Measurements from ENCODE around the gene SAMMSON. TPM values are rescaled to one million over a fixed set of nuclear protein-coding genes. Genes with fewer than 3 reads are reported as not detected.
A peak's percentile ranks its signal among the peaks of the same experiment; 100 is the strongest.

SAMMSON gene
- not detected for total RNA-seq
- long read RNA-seq, result 0 reads

- ATAC-seq (no peak), DNase-seq (peak in 1 of 2 donors; percentile 2)
- intact Hi-C loops (cut with DNase I, micrococcal nuclease), result no loop called here
These were observed at the start of gene SAMMSON for GRCh38 chr3:69999140-70000027. Gene SAMMSON, plus strand, starts transcription at chr3:69999733.

- intact Hi-C loops (cut with DNase I, micrococcal nuclease), result no loop called here
- ATAC-seq, result no peak
These were observed 47.9 kb upstream of the SAMMSON start for GRCh38 chr3:69951616-69952015.

GRCh38 chr3:69959581-69959980, 40.0 kb upstream of the SAMMSON start:
- intact Hi-C loops (cut with DNase I, micrococcal nuclease), result no loop called here
- DNase-seq (no peak), ATAC-seq (no peak)

More at GRCh38 chr3:69951616-69952015, 47.9 kb upstream of the SAMMSON start:
- DNase-seq, result no peak

- intact Hi-C loops (cut with DNase I, micrococcal nuclease), result no loop called here
- no peak for ATAC-seq
- DNase-seq, result no peak
These were observed 37.7 kb upstream of the SAMMSON start for GRCh38 chr3:69961706-69962439.

- DNase-seq (no peak), ATAC-seq (no peak)
- intact Hi-C loops (cut with DNase I, micrococcal nuclease), result no loop called here
These were observed 35.9 kb upstream of the SAMMSON start for GRCh38 chr3:69963643-69964042.

- ATAC-seq, result no peak
These were observed 32.4 kb upstream of the SAMMSON start for GRCh38 chr3:69967156-69967555.

GRCh38 chr3:69970827-69971226, 28.7 kb upstream of the SAMMSON start:
- DNase-seq, result no peak
- intact Hi-C loops (cut with DNase I, micrococcal nuclease), result no loop called here
- ATAC-seq, result no peak

More at GRCh38 chr3:69967156-69967555, 32.4 kb upstream of the SAMMSON start:
- no peak for DNase-seq
- intact Hi-C loops (cut with DNase I, micrococcal nuclease), result no loop called here

- no peak for ATAC-seq
These were observed 26.9 kb upstream of the SAMMSON start for GRCh38 chr3:69972672-69973071.

GRCh38 chr3:69976021-69976420, 23.5 kb upstream of the SAMMSON start:
- ATAC-seq (no peak), DNase-seq (no peak)
- intact Hi-C loops (cut with DNase I, micrococcal nuclease), result no loop called here

More at GRCh38 chr3:69972672-69973071, 26.9 kb upstream of the SAMMSON start:
- intact Hi-C loops (cut with DNase I, micrococcal nuclease), result no loop called here
- no peak for DNase-seq

- ATAC-seq (no peak), DNase-seq (no peak)
- intact Hi-C loops (cut with DNase I, micrococcal nuclease), result no loop called here
These were observed 15.8 kb upstream of the SAMMSON start for GRCh38 chr3:69983546-69984265.

- DNase-seq (no peak), ATAC-seq (no peak)
- intact Hi-C loops (cut with DNase I, micrococcal nuclease), result no loop called here
These were observed 14.3 kb upstream of the SAMMSON start for GRCh38 chr3:69985266-69985665.

- intact Hi-C loops (cut with DNase I, micrococcal nuclease), result no loop called here
- ATAC-seq (no peak), DNase-seq (no peak)
These were observed 13.1 kb upstream of the SAMMSON start for GRCh38 chr3:69986419-69986818.

GRCh38 chr3:69987833-69988232, 11.7 kb upstream of the SAMMSON start:
- ATAC-seq, result no peak
- intact Hi-C loops (cut with DNase I, micrococcal nuclease), result no loop called here
- DNase-seq, result no peak

- no peak for DNase-seq
- no peak for ATAC-seq
- intact Hi-C loops (cut with DNase I, micrococcal nuclease), result no loop called here
These were observed 5.8 kb upstream of the SAMMSON start for GRCh38 chr3:69993757-69994156.

- no peak for ATAC-seq
- DNase-seq, result no peak
- intact Hi-C loops (cut with DNase I, micrococcal nuclease), result no loop called here
These were observed 4.6 kb upstream of the SAMMSON start for GRCh38 chr3:69994919-69995318.

- intact Hi-C loops (cut with DNase I, micrococcal nuclease), result no loop called here
- DNase-seq, result no peak
- no peak for ATAC-seq
These were observed 1.8 kb upstream of the SAMMSON start for GRCh38 chr3:69997631-69998307.

- DNase-seq (no peak), ATAC-seq (no peak)
- intact Hi-C loops (cut with DNase I, micrococcal nuclease), result no loop called here
These were observed 784 bp upstream of the SAMMSON start for GRCh38 chr3:69998759-69999139.

GRCh38 chr3:70000028-70000410, 486 bp downstream of the SAMMSON start:
- intact Hi-C loops (cut with DNase I, micrococcal nuclease), result no loop called here
- DNase-seq (no peak), ATAC-seq (no peak)

GRCh38 chr3:70000563-70001081, 1.1 kb downstream of the SAMMSON start:
- intact Hi-C loops (cut with DNase I, micrococcal nuclease), result no loop called here
- no peak for DNase-seq
- ATAC-seq, result no peak

All from left colon (tissue), 2 donors.